ENCODE results near the gene PNLIP. TPM values are rescaled to one million over a fixed set of nuclear protein-coding genes. Genes with fewer than 3 reads are reported as not detected.

The PNLIP gene
- total and polyA plus RNA-seq, 9 of the 15 experiments (the other 6 are each of a cell fraction or from before 2014, with no cell fraction given): 0.69 TPM; not detected in 8

DNA sequence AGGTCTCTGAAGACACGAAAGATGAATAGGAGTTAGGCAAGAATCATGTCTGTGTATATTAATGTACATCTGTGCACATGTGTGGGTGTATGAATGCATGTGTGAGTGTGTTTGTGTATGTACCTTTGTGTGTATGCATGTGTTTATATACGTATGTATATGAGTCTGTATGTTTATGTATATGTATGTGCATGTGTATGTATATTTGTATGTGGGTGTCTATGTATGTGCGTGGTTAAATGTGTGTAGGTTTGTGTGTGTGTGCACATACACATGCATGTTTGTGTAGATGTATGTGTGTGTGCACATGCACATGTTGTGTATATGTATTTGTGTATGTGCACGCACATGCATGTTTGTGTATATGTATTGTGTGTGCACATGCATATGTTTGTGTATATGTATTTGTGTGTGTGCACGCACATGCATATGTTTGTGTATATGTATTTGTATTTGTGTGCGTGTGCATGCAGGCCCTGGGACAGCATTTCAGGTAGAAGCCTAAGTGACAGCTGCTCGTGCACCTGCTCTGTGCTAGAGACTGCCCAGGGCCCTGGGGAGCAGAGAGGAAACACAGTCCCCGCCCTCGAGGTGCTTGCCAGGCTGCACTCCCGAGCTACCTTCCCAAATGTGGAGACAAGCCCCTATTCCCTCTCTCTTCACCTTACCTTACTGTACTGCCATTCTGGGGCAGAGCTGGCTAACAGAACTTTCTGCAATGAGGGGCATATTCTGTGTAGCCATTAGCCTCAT, 57.1 kb downstream of the PNLIP start:
- no peak for FAIRE-seq
- ChIA-PET POLR2A (no interaction called here), CTCF (ENCODE audit: low intra/inter-chr PET ratio) (no interaction called here)
- H2AFZ ChIP-seq (ENCODE audit: low read depth, low read length): no peak overlapping the region
- WGBS (ENCODE audit: insufficient coverage, low coverage, missing lambda C conversion rate): under 1% methylated on average over 10 of the region's 10 CpGs
- no peaks in the 10 kb centered on the region for H3K36me3 ChIP-seq (ENCODE audit: control insufficient read depth, insufficient read depth, low read length)
- BruUV-seq (replicated peaks): no TSS peak
- no peaks in the 10 kb centered on the region for H4K20me1 ChIP-seq (replicated peaks; ENCODE audit: control insufficient read depth, insufficient read depth, low read length)
- ATAC-seq: no peak
- in situ Hi-C loops (cut with MboI): no loop called here
- H3K9me1 ChIP-seq (ENCODE audit: control insufficient read depth, insufficient read depth, low read length): no peaks in the 10 kb centered on the region
- H3K4me3 ChIP-seq: no peak overlapping the region
- no peak overlapping the region for H3K27ac ChIP-seq (ENCODE audit: extremely low read depth, low read depth, low read length)
- no peaks in the 10 kb centered on the region for H3K27me3 ChIP-seq (ENCODE audit: control insufficient read depth in 2 of 2, insufficient read depth in 2 of 2, low read length in 2 of 2)
- no peaks in the 10 kb centered on the region for H3K4me1 ChIP-seq (replicated peaks in 1 of 2; ENCODE audit: control insufficient read depth in 2 of 2, insufficient read depth in 2 of 2, low read length in 2 of 2)
- no peak overlapping the region for H3K9ac ChIP-seq (ENCODE audit: insufficient read depth in 1 of 2, low read depth in 2 of 2, low read length in 2 of 2)
- H3K79me2 ChIP-seq (ENCODE audit: control insufficient read depth, insufficient read depth, low read length): no peaks in the 10 kb centered on the region
- no peak for DNase-seq (ENCODE audit: extremely low read depth in 1 of 4, low spot score in 3 of 4)
- no peak overlapping the region for H3K4me2 ChIP-seq (ENCODE audit: insufficient read depth, low read length)
- no peaks in the 10 kb centered on the region for H3K9me3 ChIP-seq (replicated peaks; ENCODE audit: control insufficient read depth, insufficient read depth, low read depth, low read length)
- intact Hi-C loops (cut with micrococcal nuclease): no loop called here
- TF ChIP-seq, protein P1, sequence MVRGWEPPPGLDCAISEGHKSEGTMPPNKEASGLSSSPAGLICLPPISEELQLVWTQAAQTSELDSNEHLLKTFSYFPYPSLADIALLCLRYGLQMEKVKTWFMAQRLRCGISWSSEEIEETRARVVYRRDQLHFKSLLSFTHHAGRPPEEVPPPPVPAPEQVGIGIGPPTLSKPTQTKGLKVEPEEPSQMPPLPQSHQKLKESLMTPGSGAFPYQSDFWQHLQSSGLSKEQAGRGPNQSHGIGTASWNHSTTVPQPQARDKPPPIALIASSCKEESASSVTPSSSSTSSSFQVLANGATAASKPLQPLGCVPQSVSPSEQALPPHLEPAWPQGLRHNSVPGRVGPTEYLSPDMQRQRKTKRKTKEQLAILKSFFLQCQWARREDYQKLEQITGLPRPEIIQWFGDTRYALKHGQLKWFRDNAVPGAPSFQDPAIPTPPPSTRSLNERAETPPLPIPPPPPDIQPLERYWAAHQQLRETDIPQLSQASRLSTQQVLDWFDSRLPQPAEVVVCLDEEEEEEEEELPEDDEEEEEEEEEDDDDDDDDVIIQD (CRISPR knock-in tag; IDR thresholded peaks at IDR 0.05): no peak
- TF ChIP-seq JUN (IDR thresholded peaks at IDR 0.05; ENCODE audit: borderline replicate concordance, low read depth, low read length) (no peak), JUN (CRISPR knock-in tag; IDR thresholded peaks at IDR 0.05; ENCODE audit: borderline replicate concordance) (no peak), NUFIP1 (IDR thresholded peaks at IDR 0.05; ENCODE audit: partially characterized antibody) (no peak), PHF20 (IDR thresholded peaks at IDR 0.05; ENCODE audit: partially characterized antibody) (no peak), ZNF274 (IDR thresholded peaks at IDR 0.05; ENCODE audit: borderline replicate concordance, low read depth, low read length) (no peak), MTA2 (IDR thresholded peaks at IDR 0.05; ENCODE audit: low read depth) (no peak), ETV5 (CRISPR knock-in tag; IDR thresholded peaks at IDR 0.05; ENCODE audit: low read depth) (no peak), HOXB6 (CRISPR knock-in tag; IDR thresholded peaks at IDR 0.05; ENCODE audit: borderline replicate concordance) (no peak), MAFF (IDR thresholded peaks at IDR 0.05; ENCODE audit: low read length) (no peak)
- TF ChIP-seq, protein P2, sequence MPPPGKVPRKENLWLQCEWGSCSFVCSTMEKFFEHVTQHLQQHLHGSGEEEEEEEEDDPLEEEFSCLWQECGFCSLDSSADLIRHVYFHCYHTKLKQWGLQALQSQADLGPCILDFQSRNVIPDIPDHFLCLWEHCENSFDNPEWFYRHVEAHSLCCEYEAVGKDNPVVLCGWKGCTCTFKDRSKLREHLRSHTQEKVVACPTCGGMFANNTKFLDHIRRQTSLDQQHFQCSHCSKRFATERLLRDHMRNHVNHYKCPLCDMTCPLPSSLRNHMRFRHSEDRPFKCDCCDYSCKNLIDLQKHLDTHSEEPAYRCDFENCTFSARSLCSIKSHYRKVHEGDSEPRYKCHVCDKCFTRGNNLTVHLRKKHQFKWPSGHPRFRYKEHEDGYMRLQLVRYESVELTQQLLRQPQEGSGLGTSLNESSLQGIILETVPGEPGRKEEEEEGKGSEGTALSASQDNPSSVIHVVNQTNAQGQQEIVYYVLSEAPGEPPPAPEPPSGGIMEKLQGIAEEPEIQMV (tag; conservative IDR thresholded peaks at IDR 0.05; ENCODE audit: low read depth): no peak
- TF ChIP-seq, protein P3, sequence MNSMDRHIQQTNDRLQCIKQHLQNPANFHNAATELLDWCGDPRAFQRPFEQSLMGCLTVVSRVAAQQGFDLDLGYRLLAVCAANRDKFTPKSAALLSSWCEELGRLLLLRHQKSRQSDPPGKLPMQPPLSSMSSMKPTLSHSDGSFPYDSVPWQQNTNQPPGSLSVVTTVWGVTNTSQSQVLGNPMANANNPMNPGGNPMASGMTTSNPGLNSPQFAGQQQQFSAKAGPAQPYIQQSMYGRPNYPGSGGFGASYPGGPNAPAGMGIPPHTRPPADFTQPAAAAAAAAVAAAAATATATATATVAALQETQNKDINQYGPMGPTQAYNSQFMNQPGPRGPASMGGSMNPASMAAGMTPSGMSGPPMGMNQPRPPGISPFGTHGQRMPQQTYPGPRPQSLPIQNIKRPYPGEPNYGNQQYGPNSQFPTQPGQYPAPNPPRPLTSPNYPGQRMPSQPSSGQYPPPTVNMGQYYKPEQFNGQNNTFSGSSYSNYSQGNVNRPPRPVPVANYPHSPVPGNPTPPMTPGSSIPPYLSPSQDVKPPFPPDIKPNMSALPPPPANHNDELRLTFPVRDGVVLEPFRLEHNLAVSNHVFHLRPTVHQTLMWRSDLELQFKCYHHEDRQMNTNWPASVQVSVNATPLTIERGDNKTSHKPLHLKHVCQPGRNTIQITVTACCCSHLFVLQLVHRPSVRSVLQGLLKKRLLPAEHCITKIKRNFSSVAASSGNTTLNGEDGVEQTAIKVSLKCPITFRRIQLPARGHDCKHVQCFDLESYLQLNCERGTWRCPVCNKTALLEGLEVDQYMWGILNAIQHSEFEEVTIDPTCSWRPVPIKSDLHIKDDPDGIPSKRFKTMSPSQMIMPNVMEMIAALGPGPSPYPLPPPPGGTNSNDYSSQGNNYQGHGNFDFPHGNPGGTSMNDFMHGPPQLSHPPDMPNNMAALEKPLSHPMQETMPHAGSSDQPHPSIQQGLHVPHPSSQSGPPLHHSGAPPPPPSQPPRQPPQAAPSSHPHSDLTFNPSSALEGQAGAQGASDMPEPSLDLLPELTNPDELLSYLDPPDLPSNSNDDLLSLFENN (IDR thresholded peaks at IDR 0.05; ENCODE audit: low read depth in 2 of 2, low read length in 2 of 2): no peak
- TF ChIP-seq, protein P4, sequence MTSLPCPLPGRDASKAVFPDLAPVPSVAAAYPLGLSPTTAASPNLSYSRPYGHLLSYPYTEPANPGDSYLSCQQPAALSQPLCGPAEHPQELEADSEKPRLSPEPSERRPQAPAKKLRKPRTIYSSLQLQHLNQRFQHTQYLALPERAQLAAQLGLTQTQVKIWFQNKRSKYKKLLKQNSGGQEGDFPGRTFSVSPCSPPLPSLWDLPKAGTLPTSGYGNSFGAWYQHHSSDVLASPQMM (CRISPR knock-in tag; IDR thresholded peaks at IDR 0.05): no peak
